HG02798 (cell line): ENCODE data around the gene STK11.
A peak's percentile ranks its signal among the peaks of the same experiment; 100 is the strongest.

Experiments
- ATAC-seq: cut with Tn5 transposase; IDR thresholded peaks from one replicate; pipeline ENCODE4 v1.9.1; 2021; ENCODE audit warnings: mild to moderate bottlenecking; ENCODE audit not compliant: unreplicated experiment, poor library complexity

Gene STK11

GRCh38 chr19:1205114-1206099 lies at the start of gene STK11:
TSS of gene STK11 (plus strand) at chr19:1205778. CDS start at chr19:1206914, 1,136 bp downstream.
- ATAC-seq = peak; percentile 93

GRCh38 chr19:1156305-1156801 lies 49.2 kb upstream of the STK11 start:
- ATAC-seq = no peak

DNA sequence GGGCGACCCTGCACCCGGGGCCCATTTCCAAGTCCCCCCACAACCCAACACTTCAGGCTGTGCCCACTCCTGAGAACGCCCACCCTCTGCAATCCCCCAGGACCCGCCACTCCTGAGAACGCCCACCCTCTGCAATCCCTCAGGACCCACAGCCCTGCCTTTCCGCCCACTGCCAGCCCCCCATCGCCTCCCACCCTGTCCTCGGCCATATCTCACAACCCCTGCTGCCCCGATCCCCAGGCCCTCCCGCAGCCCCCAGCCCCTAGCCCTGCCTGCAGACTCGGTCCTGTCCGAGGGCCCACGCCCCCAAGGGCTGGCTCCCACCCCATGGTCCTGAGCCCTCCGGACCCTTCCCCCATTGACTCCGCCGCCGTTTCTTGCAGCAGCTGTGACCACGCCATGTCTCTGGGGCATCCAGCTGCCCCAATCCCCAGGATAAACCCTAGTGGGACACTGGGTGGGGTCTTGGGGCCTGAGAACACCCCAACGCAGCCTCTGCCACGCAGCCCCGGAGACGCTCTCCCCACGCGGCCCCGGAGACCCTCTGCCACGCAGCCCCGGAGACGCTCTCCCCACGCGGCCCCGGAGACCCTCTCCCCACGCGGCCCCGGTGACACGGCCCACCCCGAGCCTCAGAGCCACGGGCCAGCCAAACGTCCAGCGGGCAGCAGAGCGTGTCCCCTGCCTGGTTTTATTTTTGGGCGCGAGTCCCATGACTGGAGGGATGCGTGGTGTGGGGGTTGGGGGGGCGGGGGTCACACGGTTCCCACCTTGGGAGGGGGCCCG lies 48.6 kb upstream of the STK11 start:
- ATAC-seq = no peak

DNA sequence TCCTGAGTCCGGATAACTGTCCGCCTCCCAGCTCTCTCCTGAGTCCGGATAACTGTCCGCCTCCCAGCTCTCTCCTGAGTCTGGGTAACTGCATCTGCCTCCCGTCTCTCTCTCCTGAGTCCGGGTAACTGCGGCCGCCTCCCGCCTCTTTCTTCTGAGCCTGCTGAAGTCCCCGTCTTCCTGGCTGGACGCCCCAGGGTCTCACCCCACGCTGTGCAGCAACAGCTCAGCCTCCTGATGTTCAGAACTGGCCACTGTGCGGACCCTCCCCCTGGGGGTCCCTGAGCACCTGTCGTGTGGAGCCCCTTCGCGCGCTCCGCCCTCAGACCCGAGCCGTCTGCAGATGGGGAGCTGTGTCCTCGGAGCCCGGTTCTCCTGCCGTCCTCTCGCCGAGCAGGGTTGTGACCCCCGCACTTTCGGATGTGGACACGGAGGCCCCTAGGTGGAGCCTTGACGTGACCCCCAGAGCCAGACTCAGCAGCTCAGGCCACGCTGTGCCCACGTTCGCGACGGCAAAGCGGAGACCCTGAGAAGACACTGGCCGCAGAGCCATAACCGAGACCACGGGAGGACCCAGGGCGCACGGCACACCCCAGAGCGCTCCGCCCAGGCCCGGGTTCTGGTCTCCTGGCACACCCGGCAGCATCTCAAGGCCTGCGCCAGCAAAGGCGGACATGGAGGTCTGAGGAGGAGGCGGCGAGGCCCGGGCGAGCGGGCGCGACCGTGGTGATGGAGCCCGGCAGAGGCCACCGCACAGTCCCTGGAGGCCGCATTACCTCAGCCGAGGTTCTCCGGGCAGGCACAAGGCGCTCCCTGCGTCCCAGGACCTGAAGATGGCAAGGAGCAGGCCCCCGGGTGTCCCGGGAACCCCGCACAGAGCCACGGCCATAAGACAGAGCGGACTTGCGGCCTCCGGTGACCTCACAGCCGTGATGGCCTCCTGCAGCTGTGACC lies 47.4 kb upstream of the STK11 start:
- no peak for ATAC-seq

DNA sequence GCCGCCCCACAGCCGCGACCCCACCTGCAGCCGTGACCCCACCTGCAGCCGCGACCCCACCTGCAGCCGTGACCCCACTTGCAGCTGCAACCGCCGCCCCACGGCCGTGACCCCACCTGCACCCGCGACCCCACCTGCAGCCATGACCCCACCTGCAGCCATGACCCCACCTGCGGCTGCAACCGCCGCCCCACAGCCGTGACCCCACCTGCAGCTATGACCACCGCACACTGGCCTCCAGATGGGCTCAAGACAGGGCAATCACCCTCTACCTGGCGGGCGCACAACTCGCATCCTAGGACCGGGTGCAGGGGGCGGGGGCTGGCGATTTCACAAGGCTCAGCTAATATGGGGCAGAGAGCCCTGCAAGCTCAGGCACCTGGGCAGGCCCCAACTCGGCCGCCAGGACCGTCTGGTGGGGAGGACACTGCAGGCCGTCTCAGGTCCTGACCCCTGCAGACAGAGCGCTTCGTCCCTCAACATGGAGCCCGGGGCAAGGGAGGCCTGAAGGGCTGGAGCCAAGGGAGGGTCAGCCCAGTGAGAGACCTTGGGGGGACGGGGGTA lies 46.6 kb upstream of the STK11 start:
- ATAC-seq = no peak

GRCh38 chr19:1159864-1160595 lies 45.5 kb upstream of the STK11 start:
- no peak for ATAC-seq

DNA sequence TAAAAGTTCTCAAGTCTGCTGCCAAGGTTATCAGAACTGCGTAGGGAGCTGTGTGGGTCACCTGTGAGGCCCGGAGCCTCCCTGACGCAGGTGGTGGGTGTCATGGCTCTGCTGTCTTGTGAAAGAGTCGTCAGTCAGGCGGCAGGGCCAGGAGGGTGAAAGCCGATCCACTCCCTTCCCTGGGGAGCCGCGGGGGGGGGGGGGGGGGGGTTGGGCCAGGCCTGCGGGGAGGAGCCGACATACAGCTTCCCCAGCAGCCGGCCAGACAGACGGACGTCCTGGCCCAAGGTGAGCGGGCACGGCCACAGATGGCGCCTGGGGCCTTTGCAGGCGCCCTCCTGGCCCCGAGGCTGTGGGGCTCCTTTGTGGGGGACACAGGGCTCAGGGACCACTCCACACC lies 43.9 kb upstream of the STK11 start:
- no peak for ATAC-seq

DNA sequence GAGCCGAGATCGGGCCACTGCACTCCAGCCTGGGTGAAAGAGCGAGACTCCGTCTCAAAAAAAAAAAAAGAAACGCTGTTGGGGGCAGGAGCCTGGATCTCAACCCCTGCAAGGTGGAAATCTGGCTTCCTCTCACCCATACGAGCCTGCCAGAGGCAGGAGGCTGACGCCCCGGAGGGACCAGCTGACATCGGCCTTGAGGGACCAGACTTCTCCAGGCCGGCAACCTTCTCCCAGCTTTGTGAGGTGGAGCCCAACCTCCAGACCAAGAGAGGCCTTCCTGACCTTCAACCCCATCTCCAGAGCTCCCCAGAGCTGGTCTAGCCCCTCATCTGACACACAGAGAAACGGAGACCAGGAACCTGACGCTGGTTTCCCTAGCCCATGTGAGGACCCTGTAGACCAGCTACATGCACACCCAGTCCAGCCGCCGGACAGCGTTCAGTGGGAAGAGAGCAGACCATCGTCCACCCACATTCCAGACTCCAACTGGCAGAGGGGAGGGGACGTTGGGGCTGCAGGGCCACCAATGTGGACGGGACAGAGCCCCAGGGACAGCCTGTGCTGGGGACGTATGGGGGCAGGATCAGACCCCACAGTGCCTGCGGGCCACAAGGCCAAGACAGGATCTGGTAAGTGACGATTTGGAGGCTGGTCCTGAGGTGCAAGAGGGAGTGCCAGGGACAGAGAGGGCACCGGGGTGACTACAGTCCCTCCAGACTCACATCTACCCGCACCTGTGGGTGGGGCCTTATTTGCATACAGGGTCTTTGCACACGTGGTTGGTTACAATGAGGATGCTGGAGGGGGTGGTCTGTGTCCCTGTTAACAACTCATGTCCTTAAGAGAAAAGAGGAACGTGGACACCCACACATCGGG lies 42.9 kb upstream of the STK11 start:
- no peak for ATAC-seq

DNA sequence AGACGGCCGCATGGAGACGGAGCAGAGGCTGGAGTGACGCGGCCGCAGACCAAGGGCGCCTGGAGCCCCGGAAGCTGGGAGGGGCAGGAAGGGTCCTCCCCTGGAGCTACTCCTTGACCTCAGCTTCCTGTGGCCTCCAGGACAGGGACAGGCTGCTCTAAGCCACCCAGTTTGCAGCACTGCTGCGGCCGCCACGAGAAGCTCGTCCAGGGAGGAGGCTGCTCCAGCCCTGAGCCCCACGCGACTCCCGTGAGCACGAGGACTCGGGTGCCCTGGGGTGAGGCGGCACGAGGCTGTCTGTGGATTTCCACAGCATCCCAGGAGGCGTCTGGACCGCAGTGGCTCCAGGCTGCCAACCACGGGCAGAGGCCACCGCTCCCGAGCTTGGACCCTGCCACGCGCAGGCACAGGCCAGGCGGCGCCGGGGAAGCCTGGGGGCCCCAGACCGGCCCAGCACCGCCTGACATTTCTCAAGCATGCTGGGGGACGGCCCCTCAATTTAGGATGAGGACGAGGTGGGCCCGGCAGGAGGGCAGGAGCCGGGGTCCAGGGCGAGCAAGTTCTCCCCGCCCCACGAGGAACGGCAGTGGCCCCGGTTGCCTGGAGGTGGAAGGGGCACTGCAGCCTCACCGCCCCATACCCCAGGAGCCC lies 42.2 kb upstream of the STK11 start:
- ATAC-seq = no peak

DNA sequence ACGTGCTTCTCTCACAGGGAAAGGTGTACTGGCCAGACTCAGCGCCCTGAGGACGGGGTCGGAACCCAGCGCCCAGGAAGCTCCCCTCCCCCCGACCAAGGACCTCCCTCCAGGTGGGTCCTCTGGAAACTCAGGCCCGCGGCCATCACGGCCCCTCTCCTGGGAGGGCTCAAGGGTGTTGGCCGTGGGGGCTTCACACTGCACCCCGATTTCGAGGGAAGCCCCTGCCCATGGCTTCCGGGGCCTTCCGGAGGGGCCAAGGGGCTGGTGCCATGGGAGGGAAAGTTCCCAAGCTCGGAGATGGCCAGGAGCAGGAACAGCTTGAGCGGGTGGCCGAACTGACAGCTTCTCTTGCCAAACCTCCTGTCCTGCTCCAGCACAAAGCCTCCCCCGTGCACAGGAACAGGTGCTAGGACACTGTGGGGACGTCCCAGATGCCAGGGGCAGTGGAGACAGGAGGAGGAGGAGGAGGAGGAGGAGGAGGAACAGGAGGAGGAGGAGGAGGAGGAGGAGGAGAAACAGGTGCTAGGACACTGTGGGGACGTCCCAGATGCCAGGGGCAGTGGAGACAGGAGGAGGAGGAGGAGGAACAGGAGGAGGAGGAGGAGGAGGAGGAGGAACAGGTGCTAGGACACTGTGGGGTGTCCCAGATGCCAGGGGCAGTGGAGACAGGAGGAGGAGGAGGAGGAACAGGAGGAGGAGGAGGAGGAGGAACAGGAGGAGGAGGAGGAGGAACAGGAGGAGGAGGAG lies 41.5 kb upstream of the STK11 start:
- no peak for ATAC-seq

- ATAC-seq = no peak
Observed at GRCh38 chr19:1164684-1165531, 40.7 kb upstream of the STK11 start.

- no peak for ATAC-seq
Observed at GRCh38 chr19:1166872-1167573, 38.6 kb upstream of the STK11 start.

DNA sequence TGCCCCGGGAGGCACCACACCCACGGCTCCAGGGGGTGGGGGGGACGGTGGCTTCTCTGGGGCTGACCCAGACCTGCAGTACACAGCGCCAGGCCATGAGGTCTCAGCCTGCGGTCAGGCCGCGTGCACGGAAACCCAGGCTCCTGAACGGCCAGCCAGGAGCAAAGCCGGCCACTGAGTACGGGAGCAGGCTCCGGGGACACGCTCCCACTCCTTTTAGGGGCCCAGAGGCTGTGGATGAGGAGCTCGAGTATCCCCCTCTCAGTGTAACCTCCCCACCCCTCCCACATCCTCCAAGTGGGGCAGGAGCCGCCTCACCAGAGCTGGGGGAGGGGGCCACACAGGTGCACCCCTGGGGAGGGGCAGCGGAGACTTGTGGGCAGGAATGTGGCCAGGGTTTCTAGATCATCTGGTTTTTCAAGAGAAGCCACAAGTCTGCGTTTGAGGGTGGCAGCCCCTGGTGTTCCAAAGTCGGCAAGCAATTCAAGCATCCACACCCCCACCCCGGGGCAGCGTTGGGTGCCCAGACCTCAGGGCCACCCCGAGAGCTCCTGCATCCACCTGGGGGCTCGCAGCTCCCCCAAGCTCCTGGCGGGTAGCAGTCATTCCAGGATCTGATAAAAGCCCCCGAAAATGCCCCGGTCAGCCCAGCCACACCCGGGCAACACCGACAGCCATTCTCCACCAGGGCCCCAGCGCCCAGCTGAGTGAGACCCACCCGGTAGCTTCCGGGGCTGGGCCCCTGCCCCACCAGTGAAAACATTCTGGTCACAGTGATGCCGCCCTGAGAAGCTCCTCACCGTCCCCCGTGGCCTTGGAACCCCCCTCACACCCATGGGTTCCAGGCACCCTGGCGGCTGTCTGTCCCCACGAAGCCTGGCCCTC lies 37.6 kb upstream of the STK11 start:
- ATAC-seq = no peak
